ENCODE results near the gene METAP1. TPM values are rescaled to one million over a fixed set of nuclear protein-coding genes. Genes with fewer than 3 reads are reported as not detected.
"Not testable (repeated sequence)": the region's sequence is repeated elsewhere in the genome, so short reads cannot be mapped to it uniquely, and the experiment has no call there.

The METAP1 gene
- total and polyA plus RNA-seq, 2 donors (not counting 1 experiment from before 2014, with no cell fraction given): 38.5 to 76.4 TPM

GRCh38 chr4:99079625-99080295, 84.2 kb downstream of the METAP1 start:
- H3K4me2 ChIP-seq (ENCODE audit: extremely low read depth, insufficient read depth, low read length): no peak overlapping the region
- H3K27ac ChIP-seq (ENCODE audit: insufficient read depth, low read length): no peak overlapping the region
- H3K4me3 ChIP-seq (replicated peaks in 1 of 4; ENCODE audit: control extremely low read depth in 1 of 4, insufficient read depth in 1 of 4, low read depth in 3 of 4, low read length in 4 of 4): no peak overlapping the region
- H2AFZ ChIP-seq (ENCODE audit: low read length): no peak overlapping the region
- peaks cover 21% of the 10 kb centered on the region for H3K36me3 ChIP-seq (ENCODE audit: control insufficient read depth, insufficient read depth, low read length)
- H4K20me1 ChIP-seq (ENCODE audit: control insufficient read depth, extremely low read depth, insufficient read depth, low read length): no peaks in the 10 kb centered on the region
- no peaks in the 10 kb centered on the region for H3K9me3 ChIP-seq (ENCODE audit: control insufficient read depth, insufficient read depth, low read depth, low read length)
- TF ChIP-seq CTCF (conservative IDR thresholded peaks at IDR 0.05 in 1 of 2, IDR thresholded peaks at IDR 0.05 in 1 of 2; ENCODE audit: low read depth in 1 of 2, low read length in 2 of 2): no peak
- TF ChIP-seq EZH2 (IDR thresholded peaks at IDR 0.05; ENCODE audit: low read length, missing control alignments): no peak
- H3K4me1 ChIP-seq (ENCODE audit: control insufficient read depth, extremely low read depth, insufficient read depth, low read length): no peaks in the 10 kb centered on the region
- no peak overlapping the region for H3K9ac ChIP-seq (ENCODE audit: insufficient read depth, low read length)
- H3K79me2 ChIP-seq (ENCODE audit: control insufficient read depth, insufficient read depth, low read length): peaks cover 29% of the 10 kb centered on the region
- DNase-seq (ENCODE audit: low read depth in 2 of 2): no peak
- H3K27me3 ChIP-seq (ENCODE audit: control insufficient read depth, insufficient read depth, low read length): no peaks in the 10 kb centered on the region

DNA sequence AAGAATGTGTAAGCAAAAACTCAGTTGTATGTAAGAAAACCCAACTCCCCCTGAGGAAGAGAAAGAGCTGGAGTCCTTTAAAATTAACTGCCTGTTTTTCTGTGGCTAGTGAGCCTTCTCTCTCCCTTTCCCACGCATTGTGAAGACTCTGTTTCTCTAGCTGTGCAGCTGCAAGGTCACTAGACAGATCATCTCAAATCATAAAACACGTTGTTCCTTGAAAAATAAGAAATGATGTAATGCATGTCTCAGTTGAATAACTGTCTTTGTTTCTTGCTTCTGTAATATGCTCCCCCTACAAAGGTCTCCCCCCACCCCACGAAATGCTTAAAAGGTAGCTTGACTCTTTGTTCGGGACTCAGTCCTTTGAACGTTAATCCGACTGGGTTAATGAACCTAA, 85.3 kb downstream of the METAP1 start:
- peaks cover 39% of the 10 kb centered on the region for H3K79me2 ChIP-seq (ENCODE audit: control insufficient read depth, insufficient read depth, low read length)
- H2AFZ ChIP-seq (ENCODE audit: low read length); H3K4me1 ChIP-seq (ENCODE audit: control insufficient read depth, extremely low read depth, insufficient read depth, low read length); H4K20me1 ChIP-seq (ENCODE audit: control insufficient read depth, extremely low read depth, insufficient read depth, low read length); H3K9me3 ChIP-seq (ENCODE audit: control insufficient read depth, insufficient read depth, low read depth, low read length); H3K4me2 ChIP-seq (ENCODE audit: extremely low read depth, insufficient read depth, low read length); H3K27me3 ChIP-seq (ENCODE audit: control insufficient read depth, insufficient read depth, low read length); DNase-seq (ENCODE audit: low read depth in 2 of 2); H3K9ac ChIP-seq (ENCODE audit: insufficient read depth, low read length); H3K27ac ChIP-seq (ENCODE audit: insufficient read depth, low read length); H3K4me3 ChIP-seq (replicated peaks in 1 of 4; ENCODE audit: control extremely low read depth in 1 of 4, insufficient read depth in 1 of 4, low read depth in 3 of 4, low read length in 4 of 4): not testable (repeated sequence)
- H3K36me3 ChIP-seq (ENCODE audit: control insufficient read depth, insufficient read depth, low read length): peaks cover 18% of the 10 kb centered on the region

GRCh38 chr4:99082192-99082591, 86.7 kb downstream of the METAP1 start:
- H3K27me3 ChIP-seq (ENCODE audit: control insufficient read depth, insufficient read depth, low read length): no peaks in the 10 kb centered on the region
- no peak overlapping the region for H3K4me2 ChIP-seq (ENCODE audit: extremely low read depth, insufficient read depth, low read length)
- no peak overlapping the region for H3K4me3 ChIP-seq (replicated peaks in 1 of 4; ENCODE audit: control extremely low read depth in 1 of 4, insufficient read depth in 1 of 4, low read depth in 3 of 4, low read length in 4 of 4)
- H3K79me2 ChIP-seq (ENCODE audit: control insufficient read depth, insufficient read depth, low read length): peaks cover 51% of the 10 kb centered on the region
- H3K36me3 ChIP-seq (ENCODE audit: control insufficient read depth, insufficient read depth, low read length): peaks cover 11% of the 10 kb centered on the region
- H3K9me3 ChIP-seq (ENCODE audit: control insufficient read depth, insufficient read depth, low read depth, low read length): no peaks in the 10 kb centered on the region
- TF ChIP-seq CTCF (conservative IDR thresholded peaks at IDR 0.05 in 1 of 2, IDR thresholded peaks at IDR 0.05 in 1 of 2; ENCODE audit: low read depth in 1 of 2, low read length in 2 of 2) (no peak), EZH2 (IDR thresholded peaks at IDR 0.05; ENCODE audit: low read length, missing control alignments) (no peak)
- no peak for DNase-seq (ENCODE audit: low read depth in 2 of 2)
- H3K9ac ChIP-seq (ENCODE audit: insufficient read depth, low read length): no peak overlapping the region
- H3K4me1 ChIP-seq (ENCODE audit: control insufficient read depth, extremely low read depth, insufficient read depth, low read length): no peaks in the 10 kb centered on the region
- H4K20me1 ChIP-seq (ENCODE audit: control insufficient read depth, extremely low read depth, insufficient read depth, low read length): no peaks in the 10 kb centered on the region
- H3K27ac ChIP-seq (ENCODE audit: insufficient read depth, low read length): no peak overlapping the region
- H2AFZ ChIP-seq (ENCODE audit: low read length): no peak overlapping the region
